ENCODE measurements around the gene TACR3. TPM values are rescaled to one million over a fixed set of nuclear protein-coding genes. Genes with fewer than 3 reads are reported as not detected.
"Not testable (repeated sequence)": the region's sequence is repeated elsewhere in the genome, so short reads cannot be mapped to it uniquely, and the experiment has no call there.

Gene TACR3
- total RNA-seq, 4 donors from 2014 or later, result not detected

DNA sequence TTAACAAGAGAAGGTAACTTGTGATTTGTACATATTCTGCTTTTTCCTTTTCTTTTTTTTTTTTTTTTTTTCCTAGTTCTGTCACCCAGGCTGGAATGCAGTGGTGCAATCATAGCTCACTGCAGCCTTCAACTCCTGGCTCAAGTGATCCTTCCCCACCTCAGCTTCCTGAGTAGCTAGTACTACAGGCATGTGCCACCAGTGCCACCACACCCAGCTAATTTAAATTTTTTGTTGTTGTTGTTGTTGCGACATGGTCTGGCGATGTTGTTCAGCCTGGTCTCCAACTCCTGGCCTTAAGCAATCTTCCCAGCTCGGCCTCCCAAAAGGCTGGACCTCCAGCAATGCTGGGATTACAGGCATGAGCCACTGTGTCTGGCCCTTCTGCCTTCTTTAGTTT is 1.5 kb upstream of the TACR3 start:
- TF ChIP-seq, protein P1, sequence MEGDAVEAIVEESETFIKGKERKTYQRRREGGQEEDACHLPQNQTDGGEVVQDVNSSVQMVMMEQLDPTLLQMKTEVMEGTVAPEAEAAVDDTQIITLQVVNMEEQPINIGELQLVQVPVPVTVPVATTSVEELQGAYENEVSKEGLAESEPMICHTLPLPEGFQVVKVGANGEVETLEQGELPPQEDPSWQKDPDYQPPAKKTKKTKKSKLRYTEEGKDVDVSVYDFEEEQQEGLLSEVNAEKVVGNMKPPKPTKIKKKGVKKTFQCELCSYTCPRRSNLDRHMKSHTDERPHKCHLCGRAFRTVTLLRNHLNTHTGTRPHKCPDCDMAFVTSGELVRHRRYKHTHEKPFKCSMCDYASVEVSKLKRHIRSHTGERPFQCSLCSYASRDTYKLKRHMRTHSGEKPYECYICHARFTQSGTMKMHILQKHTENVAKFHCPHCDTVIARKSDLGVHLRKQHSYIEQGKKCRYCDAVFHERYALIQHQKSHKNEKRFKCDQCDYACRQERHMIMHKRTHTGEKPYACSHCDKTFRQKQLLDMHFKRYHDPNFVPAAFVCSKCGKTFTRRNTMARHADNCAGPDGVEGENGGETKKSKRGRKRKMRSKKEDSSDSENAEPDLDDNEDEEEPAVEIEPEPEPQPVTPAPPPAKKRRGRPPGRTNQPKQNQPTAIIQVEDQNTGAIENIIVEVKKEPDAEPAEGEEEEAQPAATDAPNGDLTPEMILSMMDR (IDR thresholded peaks at IDR 0.05), result no peak
- TF ChIP-seq POLR2A (IDR thresholded peaks at IDR 0.05), result no peak
- intact Hi-C loops (cut with DNase I; ENCODE audit: low total_unique reads), result no loop called here
- Histone ChIP-seq H3K36me3 (no peaks in the 10 kb centered on the region), H3K4me1 (no peaks in the 10 kb centered on the region), H3K27ac (no peak overlapping the region), H3K27me3 (no peaks in the 10 kb centered on the region), H3K9me3 (no peaks in the 10 kb centered on the region), H3K4me3 (no peak overlapping the region)
- no peak for DNase-seq

- Histone ChIP-seq H3K4me1 (no peaks in the 10 kb centered on the region), H3K9me3 (no peaks in the 10 kb centered on the region), H3K27me3 (no peaks in the 10 kb centered on the region), H3K36me3 (no peaks in the 10 kb centered on the region), H3K4me3 (no peak overlapping the region), H3K27ac (no peak overlapping the region)
- TF ChIP-seq POLR2A (IDR thresholded peaks at IDR 0.05), result no peak
- TF ChIP-seq, protein P1 (IDR thresholded peaks at IDR 0.05), result no peak
- DNase-seq, result no peak
- intact Hi-C loops (cut with DNase I; ENCODE audit: low total_unique reads), result no loop called here
These were observed 876 bp upstream of the TACR3 start for GRCh38 chr4:103720661-103721060.

DNA sequence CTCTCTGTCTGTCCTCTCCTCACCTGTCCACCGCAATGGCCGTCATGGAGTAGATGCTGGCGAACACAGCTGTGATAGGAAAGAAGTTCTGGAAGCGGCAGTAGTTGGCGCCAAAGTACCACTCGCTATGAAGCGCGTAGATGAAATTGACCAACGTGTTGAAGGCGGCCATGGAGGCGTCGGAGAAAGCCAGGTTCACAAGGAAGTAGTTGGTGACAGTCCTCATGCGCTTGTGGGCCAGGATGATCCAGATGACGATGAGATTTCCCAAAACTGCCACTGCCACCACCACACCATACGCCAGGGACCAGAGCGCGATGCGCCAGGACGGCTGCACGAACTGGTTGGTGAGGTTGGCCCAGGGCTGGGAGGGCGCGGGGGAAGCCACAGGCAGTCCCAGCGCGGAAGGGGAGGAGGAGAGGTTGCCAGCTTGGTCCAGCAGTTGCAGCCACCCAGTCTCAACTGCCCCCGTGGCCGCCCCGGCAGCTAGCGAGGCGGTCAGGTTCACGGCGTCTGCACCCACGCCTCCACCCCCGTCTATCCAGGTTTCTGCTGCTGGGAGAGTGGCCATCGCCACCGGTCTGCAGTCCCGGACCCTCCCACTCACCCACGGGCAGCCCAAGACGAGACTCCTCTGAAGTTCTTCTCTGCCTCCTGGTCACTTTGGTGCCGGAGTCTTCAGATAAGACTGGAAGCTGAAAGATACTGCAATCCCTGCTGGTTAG is 518 bp downstream of the TACR3 start:
- Histone ChIP-seq H3K4me3 (no peak overlapping the region), H3K27me3 (no peaks in the 10 kb centered on the region)

DNA sequence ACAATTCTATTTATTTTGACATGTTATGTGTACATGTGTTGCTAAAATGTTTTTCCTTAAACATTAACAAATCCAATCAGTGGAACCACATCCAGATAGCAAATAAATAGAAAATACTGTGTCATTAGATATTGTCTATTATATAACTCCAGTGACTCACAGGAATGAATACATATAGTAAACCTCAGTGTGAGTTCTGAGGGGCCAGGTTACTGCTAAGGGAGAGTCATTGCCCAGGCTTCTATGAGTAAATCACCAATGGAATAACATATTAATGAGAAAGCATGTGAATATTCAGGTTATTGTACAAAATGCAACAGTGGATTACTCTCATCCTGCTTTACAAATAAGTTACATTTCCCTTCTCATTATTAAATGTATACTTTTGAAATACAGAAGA is 27.2 kb downstream of the TACR3 start:
- no peaks in the 10 kb centered on the region for H3K4me1 ChIP-seq
- no peak for TF ChIP-seq POLR2A (IDR thresholded peaks at IDR 0.05)
- TF ChIP-seq, protein P1 (IDR thresholded peaks at IDR 0.05), result no peak
- DNase-seq, result no peak
- intact Hi-C loops (cut with DNase I; ENCODE audit: low total_unique reads), result no loop called here
- no peaks in the 10 kb centered on the region for H3K27me3 ChIP-seq
- H3K9me3 ChIP-seq, result no peaks in the 10 kb centered on the region
- no peaks in the 10 kb centered on the region for H3K36me3 ChIP-seq
- H3K27ac ChIP-seq, result no peak overlapping the region
- H3K4me3 ChIP-seq, result no peak overlapping the region

More for the DNA sequence above, 518 bp downstream of the TACR3 start:
- no peak for TF ChIP-seq POLR2A (IDR thresholded peaks at IDR 0.05)
- TF ChIP-seq, protein P1 (IDR thresholded peaks at IDR 0.05), result no peak
- Histone ChIP-seq H3K36me3 (no peaks in the 10 kb centered on the region), H3K4me1 (no peaks in the 10 kb centered on the region), H3K9me3 (no peaks in the 10 kb centered on the region), H3K27ac (no peak overlapping the region)
- intact Hi-C loops (cut with DNase I; ENCODE audit: low total_unique reads), result no loop called here
- DNase-seq, result no peak

- no peak for DNase-seq
- H3K4me3 ChIP-seq, result no peak overlapping the region
- no peaks in the 10 kb centered on the region for H3K9me3 ChIP-seq
- H3K36me3 ChIP-seq, result no peaks in the 10 kb centered on the region
- no peak overlapping the region for H3K27ac ChIP-seq
- no peaks in the 10 kb centered on the region for H3K4me1 ChIP-seq
- intact Hi-C loops (cut with DNase I; ENCODE audit: low total_unique reads), result no loop called here
- TF ChIP-seq, protein P1 (IDR thresholded peaks at IDR 0.05), result no peak
- TF ChIP-seq POLR2A (IDR thresholded peaks at IDR 0.05), result no peak
- no peaks in the 10 kb centered on the region for H3K27me3 ChIP-seq
These were observed 45.8 kb downstream of the TACR3 start for GRCh38 chr4:103673983-103674382.

DNA sequence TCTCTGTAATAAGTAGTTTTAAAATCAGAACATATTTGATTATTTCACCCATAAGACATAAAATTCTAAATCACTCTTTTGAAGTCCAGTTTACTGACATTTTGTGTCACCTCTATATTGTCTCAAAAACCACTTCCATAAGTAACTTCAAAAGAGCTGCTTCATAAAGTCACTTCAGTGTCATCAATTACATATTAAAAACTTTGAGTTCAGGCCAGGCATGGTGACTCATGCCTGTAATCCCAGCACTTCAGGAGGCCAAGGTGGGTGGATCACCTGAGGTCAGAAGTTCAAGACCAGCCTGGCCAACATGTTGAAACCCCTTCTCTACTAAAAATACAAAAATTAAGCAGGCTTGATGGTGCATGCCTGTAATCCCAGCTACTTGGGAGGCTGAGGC is 53.0 kb downstream of the TACR3 start:
- H3K27me3 ChIP-seq; H3K4me3 ChIP-seq; H3K9me3 ChIP-seq; H3K27ac ChIP-seq; H3K36me3 ChIP-seq; H3K4me1 ChIP-seq; intact Hi-C loops (cut with DNase I; ENCODE audit: low total_unique reads); DNase-seq: not testable (repeated sequence)
